Ecto neural progenitor cell (in vitro differentiated cells): Measurements from ENCODE around the gene MRPS31.
"Not testable (repeated sequence)": the region's sequence is repeated elsewhere in the genome, so short reads cannot be mapped to it uniquely, and the experiment has no call there.

ENCODE experiments used
- DNase-seq: peaks from one replicate; pipeline ENCODE4 v3.0.0-alpha.2; 2018; ENCODE audit warnings: low spot score

The MRPS31 gene

DNA sequence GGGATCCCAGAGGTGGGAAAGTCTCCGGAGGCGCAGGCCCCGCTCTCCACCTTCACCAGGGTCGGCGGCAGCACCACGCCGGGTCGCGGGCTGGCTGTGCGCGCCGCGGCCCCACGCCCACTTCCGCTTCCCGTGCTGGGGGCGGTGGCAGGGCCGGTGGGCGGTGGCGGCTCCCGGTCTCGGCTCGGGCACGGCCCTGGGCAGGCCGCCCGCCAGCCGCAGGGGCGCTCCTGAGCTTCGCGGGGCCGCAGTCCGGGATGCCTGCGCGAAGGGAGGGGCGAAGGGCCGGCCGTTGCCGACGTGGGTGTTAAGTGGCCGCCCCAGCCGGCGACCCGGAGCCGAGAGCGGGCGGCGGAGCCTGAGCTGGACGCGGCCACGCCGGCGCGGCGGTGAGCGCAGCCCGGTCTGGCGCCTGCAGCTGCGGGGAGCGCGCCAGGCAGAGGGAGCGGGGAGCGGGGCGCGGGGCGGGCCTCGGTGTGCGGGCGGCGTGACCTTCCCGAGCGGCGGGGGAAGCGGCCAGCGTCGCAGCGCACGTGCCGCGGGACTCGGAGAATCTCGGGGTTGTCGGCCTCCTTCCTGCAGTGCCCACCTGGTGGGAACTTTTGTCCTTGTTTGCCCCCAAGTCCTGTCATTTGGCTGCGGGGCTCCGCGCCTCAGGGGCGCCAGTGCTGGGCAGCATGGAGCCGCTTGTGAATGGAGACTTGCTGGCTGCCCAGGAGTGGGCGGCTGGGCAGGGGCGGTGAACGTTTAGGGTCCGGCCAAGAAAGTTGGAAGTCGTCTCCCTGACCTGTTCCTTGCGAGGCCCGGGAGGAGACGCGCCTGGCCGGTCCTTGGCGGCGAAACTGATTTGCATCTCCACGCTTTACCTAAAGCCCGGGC lies 18.5 kb upstream of the MRPS31 start, which contains the start of gene SLC25A15:
Gene SLC25A15, plus strand, starts transcription at position 337 of the 879 bp plus-strand sequence. CDS start 3,616 bp downstream, outside the sequence.
- peak; percentile 87 for DNase-seq

DNA sequence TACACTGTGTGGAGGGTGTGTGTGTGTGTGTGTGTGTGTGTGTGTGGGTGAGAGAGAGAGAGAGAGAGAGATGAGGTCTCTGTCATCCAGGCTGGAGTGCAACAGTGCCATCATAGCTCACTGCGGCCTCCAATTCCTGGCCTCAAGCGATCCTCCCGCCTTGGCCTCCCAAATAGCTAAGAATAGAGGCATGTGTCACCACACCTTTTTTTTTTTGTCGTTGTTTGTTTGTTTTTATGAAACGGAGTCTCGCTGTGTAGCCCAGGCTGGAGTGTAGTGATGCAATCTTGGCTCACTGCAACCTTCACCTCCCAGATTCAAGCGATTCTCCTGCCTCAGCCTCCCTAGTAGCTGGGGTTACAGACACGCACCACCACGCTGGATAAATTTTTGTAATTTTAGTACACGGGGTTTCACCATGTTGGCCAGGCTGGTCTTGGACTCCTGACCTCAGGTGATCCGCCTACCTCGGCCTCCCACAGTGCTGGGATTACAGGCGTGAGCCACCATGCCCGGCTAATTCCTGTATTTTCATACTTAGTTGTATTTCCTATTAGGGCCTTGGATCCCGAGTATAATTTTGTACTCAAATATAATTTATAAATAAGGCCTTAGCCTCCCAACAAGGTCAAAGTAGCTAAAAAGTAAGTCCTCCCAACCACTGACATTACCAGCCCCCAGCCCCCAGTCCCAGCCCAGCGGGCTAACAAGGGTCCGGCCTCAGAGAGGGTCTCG lies 17.7 kb upstream of the MRPS31 start:
- not testable (repeated sequence) for DNase-seq

DNA sequence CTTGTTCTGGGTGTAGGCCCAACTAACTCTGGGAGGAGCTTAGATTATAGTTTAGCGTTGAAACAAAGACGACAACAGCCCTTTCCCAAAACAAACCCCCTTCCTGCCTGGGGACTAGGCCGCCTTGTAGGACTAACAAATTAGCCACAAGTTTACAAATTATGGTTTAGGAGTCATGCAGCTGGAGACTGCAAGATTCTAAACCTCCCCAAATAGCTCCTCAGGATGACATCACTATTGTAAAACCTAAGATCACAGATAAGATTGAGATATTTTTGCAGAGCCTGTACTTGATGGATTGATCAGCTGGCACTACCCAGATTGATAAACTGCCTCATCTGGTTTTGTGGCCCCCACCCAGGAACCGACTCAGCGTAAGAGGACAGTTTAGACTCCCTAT lies 16.1 kb upstream of the MRPS31 start:
- DNase-seq = no peak

DNA sequence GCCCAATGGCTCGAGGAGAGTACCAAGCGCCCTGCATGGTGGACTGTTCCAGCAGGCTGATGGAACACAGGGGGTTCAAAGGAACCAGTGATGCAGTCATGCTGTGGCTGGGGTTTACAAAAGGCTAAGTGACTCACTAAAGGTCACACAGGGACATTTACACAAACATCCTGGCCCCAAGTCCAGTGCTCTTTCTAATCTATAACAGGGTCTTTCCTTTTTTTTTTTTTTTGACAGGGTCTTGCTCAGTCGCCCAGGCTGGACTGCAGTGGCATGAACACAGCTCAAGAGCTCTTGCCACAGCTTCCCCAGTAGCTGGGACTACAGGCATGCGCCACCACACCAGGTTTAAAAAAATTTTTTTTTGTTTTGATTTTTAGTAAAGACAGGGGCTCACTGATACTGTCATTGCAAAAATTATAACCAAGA lies 15.6 kb upstream of the MRPS31 start:
- DNase-seq = no peak

DNA sequence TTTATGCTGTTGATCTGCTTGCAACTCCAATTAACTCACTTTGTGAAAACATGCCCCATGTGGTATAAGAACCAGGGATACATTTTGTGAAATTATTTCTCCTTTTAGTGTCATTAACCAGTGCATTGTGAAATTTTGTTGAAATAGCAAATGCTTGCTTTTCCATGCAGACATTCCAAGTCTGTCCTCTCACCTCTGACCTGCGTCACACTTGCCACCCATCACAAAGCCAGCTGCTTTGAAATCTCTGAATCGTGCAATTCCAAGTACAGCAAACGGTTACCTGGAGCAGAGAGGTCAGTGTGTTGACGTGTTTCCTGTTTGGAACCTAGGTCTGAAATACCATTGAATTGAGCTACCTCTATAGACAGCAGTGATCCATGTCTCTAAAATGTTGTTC lies 13.6 kb upstream of the MRPS31 start:
- no peak for DNase-seq

DNA sequence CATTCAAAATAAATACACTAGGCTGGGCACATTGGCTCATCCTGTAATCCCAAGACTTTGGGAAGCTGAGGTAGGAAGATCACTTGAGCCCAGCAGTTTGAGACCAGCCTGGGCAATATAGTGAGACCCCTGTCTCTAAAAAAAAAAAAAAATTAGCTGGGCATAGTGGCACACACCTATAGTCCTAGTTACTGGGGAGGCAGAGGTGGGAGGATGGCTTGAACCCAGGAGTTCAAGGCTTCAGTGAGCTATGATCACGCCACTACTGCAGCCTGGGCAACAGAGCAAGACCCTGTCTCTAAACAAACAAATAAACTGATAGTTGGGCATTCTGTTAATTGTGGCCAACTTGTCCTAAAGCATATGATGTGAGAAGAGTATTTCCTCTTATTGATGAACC lies 12.0 kb upstream of the MRPS31 start:
- not testable (repeated sequence) for DNase-seq

DNA sequence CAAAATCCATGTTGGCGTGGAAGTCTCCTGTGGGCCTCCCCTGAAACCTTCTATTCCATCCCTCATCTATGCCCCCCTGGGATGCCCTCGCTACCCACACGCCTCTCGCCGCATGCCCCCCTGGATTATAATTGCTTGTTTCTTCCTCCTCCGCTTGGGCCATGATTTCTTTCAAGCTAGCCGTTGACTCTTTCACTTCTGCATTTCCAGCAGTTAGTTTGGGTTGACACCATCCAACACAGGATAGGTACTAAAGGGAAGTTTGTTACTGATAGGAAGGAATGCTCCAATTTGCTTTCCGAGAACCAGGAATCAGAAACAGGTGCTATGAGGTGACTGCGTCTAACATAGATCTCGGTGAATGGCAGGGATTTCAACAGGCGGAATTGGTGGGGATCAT lies 10.7 kb upstream of the MRPS31 start:
- DNase-seq = no peak

DNA sequence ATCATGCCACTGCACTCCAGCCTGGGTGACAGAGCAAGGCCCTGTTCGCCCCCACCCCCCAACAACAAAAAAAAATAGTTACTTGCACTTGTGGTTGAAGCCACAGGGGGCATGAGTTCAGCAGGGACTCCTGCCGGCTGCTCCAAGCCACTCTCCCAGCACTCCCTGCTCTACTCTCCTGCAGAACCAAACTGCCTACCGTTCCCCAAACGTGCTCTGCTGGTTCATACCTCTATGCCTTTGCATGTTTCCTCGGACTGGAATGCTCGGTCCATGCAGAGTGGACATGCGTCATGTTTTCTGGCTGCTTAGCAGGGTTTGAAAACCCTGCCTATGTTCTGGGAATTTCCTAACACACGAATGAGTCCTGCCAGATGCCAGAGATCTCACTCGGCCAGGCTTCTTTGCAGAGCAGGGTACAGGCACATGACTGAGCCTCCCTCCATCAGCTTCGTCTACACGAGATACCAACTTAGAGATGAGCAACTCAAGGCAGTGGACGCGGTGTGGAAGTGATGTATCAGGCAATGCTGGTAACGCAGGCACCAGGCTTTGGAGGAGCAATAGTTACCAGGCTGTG lies 9.9 kb upstream of the MRPS31 start:
- DNase-seq = no peak

DNA sequence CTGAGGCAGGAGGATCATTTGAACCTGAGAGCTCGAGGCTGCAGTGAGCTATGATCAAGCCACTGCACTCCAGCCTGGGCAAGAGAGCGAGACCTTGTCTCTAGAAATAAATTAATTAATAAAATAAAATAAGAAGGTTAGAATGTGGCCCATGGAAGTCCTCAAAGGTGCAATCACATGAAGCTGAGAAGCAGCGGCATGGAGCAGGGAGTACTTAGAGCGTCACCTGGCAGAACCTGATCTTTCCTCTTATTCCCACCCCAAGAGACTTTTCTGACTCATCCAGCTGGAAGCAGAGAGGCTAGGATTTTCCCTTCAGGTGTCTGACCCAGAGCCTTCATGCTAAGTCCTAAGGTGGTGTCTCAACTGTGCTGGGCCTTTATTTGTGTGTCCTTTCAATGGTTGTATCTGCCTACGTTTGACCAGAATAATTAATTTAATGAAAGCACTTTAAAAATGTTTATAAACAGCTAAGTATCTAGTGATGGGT lies 8.9 kb upstream of the MRPS31 start:
- no peak for DNase-seq

DNA sequence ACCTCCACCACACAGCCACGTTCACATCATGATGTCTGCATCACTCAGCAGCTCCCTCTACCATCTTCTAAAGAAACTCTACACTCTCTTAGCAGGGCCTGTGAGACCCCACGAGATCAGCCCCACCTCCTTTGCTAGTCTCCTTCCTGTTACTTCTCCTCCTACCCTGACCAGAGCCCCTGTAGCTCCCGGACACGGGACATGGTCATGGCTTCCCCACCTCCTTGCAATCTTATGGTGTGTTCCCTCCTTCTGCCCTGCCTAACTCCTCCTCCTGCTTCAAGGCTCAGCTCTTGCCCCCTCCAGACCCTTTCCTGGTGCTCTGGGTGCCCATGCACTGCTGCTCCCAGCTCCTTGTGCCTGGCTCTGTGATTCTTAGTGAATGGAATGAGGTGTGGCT lies 8.1 kb upstream of the MRPS31 start:
- no peak for DNase-seq

DNA sequence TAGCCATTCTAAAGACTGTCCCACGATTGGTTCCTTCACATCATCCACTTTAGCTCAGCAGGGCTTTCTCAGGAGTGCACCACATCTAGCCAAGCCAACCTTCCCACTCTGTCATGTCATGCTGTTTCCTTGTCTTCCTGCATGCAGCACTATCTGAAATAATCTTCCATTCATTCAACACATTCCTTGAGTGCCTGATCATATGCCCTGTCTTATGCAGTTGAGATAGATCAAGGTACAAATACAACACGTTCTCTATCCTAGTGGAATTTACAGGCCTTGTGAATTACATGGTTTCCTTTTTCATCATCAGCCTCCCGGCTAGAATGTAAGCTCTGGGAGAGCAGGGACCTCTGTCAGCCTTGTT lies 6.8 kb upstream of the MRPS31 start:
- no peak for DNase-seq

DNA sequence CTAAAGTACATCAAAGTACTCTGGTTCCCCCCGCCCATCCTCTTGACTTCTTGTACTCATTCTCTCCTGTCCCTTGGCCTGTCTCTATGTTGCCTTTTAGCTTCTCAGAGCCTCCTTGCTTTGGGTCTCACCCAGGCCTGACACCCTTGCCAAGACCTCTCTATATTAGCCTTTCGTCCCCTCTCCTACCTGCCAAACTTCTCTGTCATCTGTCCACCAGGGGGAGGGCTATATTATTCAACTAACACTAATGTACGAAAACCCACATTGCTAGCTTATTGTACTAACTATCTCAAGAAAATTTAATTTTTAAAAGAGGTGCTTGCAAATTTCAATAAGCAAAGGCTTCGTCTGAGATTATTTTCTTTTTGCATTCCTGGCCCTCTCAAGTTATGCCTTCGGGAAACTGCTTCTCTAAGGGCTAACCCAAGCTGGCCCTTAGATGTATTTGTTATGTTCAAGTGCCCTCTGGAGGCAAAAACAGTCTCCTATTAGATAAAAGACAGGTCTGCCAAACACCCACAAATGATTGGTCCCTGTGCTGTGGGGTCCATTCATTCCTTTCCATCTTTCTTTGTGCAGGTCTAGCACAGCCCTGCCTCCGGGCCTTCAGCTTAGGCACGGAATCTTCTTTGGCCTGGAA lies 6.3 kb upstream of the MRPS31 start:
- DNase-seq = no peak

DNA sequence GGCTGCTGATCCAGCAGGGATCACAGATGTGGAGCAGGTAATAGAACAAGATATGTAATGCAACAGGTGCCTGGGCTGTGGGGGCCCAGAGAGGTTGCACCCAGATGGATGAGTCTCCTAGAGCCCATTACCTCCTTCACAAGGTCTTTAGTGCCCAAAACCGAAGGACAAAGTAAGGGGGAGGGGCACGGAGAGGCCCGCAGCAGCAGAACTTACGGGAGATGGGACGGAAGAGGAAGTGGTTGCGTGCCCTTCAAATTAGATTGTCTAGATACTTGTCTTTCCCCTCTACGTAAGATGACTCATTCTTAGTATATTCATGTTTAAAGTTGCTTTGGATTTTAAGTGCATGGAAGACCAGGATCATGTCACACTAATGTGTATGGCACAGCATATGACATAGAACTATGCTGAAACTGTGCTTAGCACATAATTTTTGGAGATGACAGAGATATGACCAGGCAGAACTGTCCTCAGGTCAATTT lies 5.7 kb upstream of the MRPS31 start:
- DNase-seq = no peak

DNA sequence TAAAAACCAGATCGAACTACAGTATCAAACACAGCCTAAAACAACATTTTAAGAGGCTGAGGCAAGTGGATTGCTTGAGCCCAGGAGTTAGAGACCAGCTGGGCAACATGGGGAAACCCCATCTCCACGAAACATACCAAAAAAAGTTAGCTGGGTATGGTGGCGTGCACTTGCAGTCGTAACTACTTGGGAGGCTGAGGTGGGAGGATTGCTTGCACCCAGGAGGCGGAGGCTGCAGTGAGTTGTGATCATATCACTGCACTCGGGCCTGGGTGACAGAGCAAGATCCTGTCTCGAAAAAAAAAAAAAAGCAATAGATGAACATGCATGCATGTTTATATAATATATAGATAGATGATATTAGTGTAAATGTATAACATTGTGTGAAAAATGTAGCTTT lies 5.2 kb upstream of the MRPS31 start:
- no peak for DNase-seq

DNA sequence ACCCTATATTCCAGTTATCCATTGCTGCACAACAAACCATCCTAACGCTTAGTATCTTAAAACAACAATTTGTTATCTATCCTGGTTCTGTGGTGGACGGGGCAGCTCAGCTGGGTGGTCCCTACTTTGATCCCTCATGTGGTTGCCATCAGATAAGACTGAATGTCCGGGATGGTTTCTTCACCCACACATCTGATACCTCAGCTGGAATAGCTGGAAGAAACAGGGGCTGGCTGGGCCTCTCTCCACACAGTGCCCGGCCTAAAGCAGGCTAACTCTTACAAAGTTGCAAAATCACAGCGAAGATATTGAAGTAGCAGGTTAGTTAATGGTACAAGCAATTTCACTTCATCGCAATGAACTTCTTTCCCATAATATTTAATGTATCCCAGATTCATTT lies 3.7 kb upstream of the MRPS31 start:
- no peak for DNase-seq

DNA sequence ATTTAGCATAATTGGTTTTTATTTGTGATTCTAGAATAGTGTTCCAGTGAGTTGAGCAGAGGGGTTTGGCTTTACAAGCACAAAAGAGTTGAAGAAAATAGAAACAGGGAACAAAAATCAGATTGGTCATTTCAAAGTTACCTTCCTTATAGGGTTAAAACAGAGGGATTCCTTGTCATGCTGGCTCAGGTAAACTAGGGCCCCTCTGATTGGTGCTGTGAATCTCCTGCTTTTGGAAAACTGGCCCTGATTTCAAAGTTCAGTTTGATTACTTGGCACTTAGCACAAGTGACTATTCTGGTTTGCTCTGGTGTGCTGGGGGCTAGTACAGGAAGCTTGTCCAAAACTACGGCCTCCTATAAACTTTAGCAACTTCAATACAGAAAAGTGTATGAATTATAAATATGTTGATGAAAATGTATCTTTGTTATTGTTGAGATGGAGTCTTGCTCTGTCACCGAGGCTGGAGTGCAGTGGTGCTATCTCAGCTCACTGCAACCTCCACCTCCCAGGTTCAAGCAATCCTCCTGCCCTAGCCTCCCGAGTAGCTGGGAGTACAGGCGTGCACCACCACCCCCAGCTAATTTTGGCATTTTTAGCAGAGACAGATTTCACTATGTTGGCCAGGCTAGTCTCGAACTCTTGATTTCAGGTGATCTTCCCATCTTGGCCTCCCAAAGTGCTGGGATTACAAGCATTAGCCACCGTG lies 1.9 kb upstream of the MRPS31 start:
- DNase-seq = no peak

DNA sequence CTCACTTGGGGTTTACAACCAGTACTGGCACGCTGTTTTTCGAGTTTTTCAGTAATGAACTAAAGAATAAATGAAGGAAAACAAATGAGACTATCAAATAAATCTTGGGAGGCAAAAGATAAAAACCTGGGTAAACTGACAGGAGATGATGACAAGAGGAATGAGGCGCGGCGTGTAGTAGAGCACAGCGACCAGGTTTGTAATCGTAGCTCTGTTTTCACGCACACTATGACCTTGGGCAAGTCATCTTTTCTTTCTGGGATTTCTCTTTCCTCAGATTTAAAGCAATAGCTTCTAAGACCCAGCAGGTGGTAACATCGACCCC lies 419 bp downstream of the MRPS31 start:
- DNase-seq = no peak

DNA sequence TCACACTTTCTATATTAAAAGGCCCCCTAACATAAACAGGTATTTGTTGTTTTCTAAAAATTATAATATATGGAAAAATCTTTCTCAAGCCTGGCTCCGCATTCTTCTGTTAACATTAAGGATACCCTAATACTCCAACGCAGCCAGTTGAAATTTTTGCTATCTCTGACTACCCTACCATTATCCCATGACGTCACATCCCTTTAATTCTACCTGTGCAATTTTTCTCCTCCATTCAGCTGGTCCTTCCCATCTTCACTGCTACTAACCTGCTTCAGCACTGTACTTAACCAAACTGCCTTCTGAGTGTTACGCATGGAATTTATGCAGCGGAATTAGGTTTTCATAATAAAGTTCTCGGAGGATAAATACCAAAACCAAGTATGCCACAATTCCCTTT lies 1.0 kb downstream of the MRPS31 start:
- DNase-seq = no peak

DNA sequence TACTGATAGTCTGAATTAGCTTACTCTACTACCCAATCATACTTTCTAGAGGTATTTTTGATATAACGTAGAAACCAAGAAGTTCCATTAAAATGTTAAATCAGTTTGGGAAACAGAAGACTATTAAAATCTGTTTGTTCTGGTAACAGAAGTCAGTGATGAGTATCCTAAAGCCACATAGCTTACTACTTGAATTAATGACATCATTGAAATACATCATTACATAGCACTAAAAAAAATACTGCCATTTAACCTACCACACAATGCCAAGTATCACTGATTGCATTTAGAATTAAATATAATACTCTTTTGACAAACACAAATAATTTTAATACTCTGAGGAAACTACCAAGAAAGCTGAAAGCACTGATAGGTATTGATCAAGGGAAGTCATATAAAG lies 5.4 kb downstream of the MRPS31 start:
- no peak for DNase-seq

DNA sequence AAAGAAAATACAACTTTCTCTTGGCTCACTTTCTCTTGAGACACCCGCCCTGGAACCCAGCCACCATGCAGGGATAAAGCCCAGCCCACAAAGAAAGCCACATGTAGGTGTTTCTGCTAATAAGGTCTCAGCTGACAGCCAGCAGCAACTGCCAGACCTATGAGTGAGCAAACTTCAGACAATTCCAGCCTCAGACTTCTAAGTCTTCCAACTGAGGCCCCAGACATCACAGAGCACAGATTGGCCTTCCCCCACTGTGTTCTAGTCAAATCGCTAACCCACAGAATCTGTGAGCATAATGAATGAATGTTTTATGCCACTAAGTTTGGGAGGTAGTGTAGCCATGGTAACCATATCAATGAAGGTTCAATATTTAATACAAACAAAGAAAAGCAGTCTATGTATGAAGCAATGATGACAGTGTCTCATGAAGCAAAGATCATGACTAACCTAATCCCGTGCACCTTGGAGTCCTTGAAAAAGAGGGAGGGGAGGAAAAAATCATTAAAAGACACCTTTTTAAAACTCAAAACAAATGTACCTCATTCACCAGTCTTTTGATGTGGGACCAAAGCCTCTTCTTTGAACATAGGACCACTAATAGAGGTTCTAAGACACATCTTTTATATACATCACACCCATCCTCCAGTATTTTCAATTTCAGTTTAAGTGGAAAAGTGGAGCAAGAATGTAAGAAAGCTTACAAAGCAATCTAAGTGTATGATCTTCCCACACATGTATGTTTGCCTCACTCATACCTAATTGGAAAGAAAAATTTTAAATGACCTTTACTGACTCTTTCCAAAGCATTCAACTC lies 6.2 kb downstream of the MRPS31 start:
- DNase-seq = no peak

DNA sequence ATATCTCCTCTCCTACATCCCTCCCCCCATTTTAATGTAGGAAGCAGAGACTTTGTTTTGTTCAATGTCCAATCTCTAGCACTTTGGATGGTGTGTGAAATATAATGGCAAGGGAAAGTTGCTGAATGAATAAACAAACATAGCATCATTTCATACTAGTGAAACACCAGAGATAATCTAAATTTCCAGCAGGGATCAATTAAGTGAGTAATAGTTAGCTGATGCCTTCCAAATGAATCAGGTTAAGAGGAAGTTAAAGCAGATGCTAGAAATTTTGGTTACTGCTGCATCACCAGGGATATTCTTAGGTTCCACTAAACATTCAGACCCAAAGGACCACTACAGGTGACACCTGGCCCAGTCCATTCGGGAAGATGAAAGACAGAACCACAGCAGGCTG lies 8.1 kb downstream of the MRPS31 start:
- no peak for DNase-seq
